ENCODE results near the gene SRRM3. TPM values are rescaled to one million over a fixed set of nuclear protein-coding genes. Genes with fewer than 3 reads are reported as not detected.
A peak's percentile ranks its signal among the peaks of the same experiment; 100 is the strongest.

The SRRM3 gene
- total RNA-seq, 2 donors from 2014 or later: 4.1 to 5.0 TPM

- H3K27me3 ChIP-seq (ENCODE audit: control insufficient read depth, insufficient read depth, low read length, poor library complexity, severe bottlenecking): peaks cover 67% of the 10 kb centered on the region
- no peak for TF ChIP-seq CTCF (conservative IDR thresholded peaks at IDR 0.05)
- H3K4me1 Mint-ChIP-seq: peaks cover 8% of the 10 kb centered on the region
- no peak overlapping the region for H3K27ac Mint-ChIP-seq
- H3K36me3 ChIP-seq (ENCODE audit: control insufficient read depth, insufficient read depth, low read length): no peaks in the 10 kb centered on the region
- H3K4me3 ChIP-seq (ENCODE audit: low read length): no peak overlapping the region
- no peak overlapping the region for H3K4me3 Mint-ChIP-seq
- no peak overlapping the region for H3K27ac ChIP-seq (ENCODE audit: low read depth, low read length)
- no peak overlapping the region for H3K9ac ChIP-seq (ENCODE audit: extremely low read depth, low read length, poor library complexity, severe bottlenecking)
- WGBS, 2 experiments (ENCODE audit: insufficient coverage in 1 of 2, insufficient read length in 1 of 2): 96% methylated on average over 1 of the region's 1 CpG; no CpG with 5 or more reads in 1 of the 2 experiments
- peak; percentile 71 for DNase-seq
- peaks cover 72% of the 10 kb centered on the region for H3K27me3 Mint-ChIP-seq (ENCODE audit: insufficient read depth)
- H3K4me1 ChIP-seq (ENCODE audit: control insufficient read depth, insufficient read depth, low read length): no peaks in the 10 kb centered on the region
- no peaks in the 10 kb centered on the region for H3K36me3 Mint-ChIP-seq (ENCODE audit: low read depth)
- no peaks in the 10 kb centered on the region for H3K9me3 ChIP-seq (ENCODE audit: control insufficient read depth, low read length)
- no peaks in the 10 kb centered on the region for H3K9me3 Mint-ChIP-seq
Observed at GRCh38 chr7:76278540-76278939, 76.8 kb downstream of the SRRM3 start.

GRCh38 chr7:76280408-76280807 lies 78.7 kb downstream of the SRRM3 start:
- Histone ChIP-seq H3K27me3 (ENCODE audit: control insufficient read depth, insufficient read depth, low read length, poor library complexity, severe bottlenecking) (peaks cover 67% of the 10 kb centered on the region), H3K4me1 (ENCODE audit: control insufficient read depth, insufficient read depth, low read length) (no peaks in the 10 kb centered on the region), H3K27ac (ENCODE audit: low read depth, low read length) (no peak overlapping the region), H3K9me3 (ENCODE audit: control insufficient read depth, low read length) (no peaks in the 10 kb centered on the region), H3K36me3 (ENCODE audit: control insufficient read depth, insufficient read depth, low read length) (no peaks in the 10 kb centered on the region), H3K4me3 (ENCODE audit: low read length) (no peak overlapping the region), H3K9ac (ENCODE audit: extremely low read depth, low read length, poor library complexity, severe bottlenecking) (no peak overlapping the region)
- Mint-ChIP-seq H3K4me3 (peak overlapping the region; percentile 50), H3K4me1 (peaks cover 4% of the 10 kb centered on the region), H3K36me3 (ENCODE audit: low read depth) (no peaks in the 10 kb centered on the region), H3K27ac (no peak overlapping the region), H3K9me3 (no peaks in the 10 kb centered on the region), H3K27me3 (ENCODE audit: insufficient read depth) (peaks cover 85% of the 10 kb centered on the region)
- peak; percentile 74 for DNase-seq
- 0 to 13% methylated on average over 2 to 17 of the region's 25 CpGs for WGBS, 2 experiments (ENCODE audit: insufficient coverage in 1 of 2, insufficient read length in 1 of 2)
- peak; percentile 19 for TF ChIP-seq CTCF (conservative IDR thresholded peaks at IDR 0.05)

GRCh38 chr7:76281006-76281705 lies 79.5 kb downstream of the SRRM3 start:
- DNase-seq: no peak
- H3K27ac ChIP-seq (ENCODE audit: low read depth, low read length): no peak overlapping the region
- H3K4me1 Mint-ChIP-seq: peaks cover 4% of the 10 kb centered on the region
- H3K4me3 ChIP-seq (ENCODE audit: low read length): no peak overlapping the region
- peaks cover 67% of the 10 kb centered on the region for H3K27me3 ChIP-seq (ENCODE audit: control insufficient read depth, insufficient read depth, low read length, poor library complexity, severe bottlenecking)
- WGBS, 2 experiments (ENCODE audit: insufficient coverage in 1 of 2, insufficient read length in 1 of 2): 1 to 14% methylated on average over 5 to 63 of the region's 63 CpGs
- no peak for TF ChIP-seq CTCF (conservative IDR thresholded peaks at IDR 0.05)
- no peak overlapping the region for H3K27ac Mint-ChIP-seq
- no peaks in the 10 kb centered on the region for H3K9me3 ChIP-seq (ENCODE audit: control insufficient read depth, low read length)
- no peaks in the 10 kb centered on the region for H3K4me1 ChIP-seq (ENCODE audit: control insufficient read depth, insufficient read depth, low read length)
- H3K4me3 Mint-ChIP-seq: peak overlapping the region; percentile 50
- H3K36me3 ChIP-seq (ENCODE audit: control insufficient read depth, insufficient read depth, low read length): no peaks in the 10 kb centered on the region
- no peak overlapping the region for H3K9ac ChIP-seq (ENCODE audit: extremely low read depth, low read length, poor library complexity, severe bottlenecking)
- H3K36me3 Mint-ChIP-seq (ENCODE audit: low read depth): no peaks in the 10 kb centered on the region
- peaks cover 84% of the 10 kb centered on the region for H3K27me3 Mint-ChIP-seq (ENCODE audit: insufficient read depth)
- no peaks in the 10 kb centered on the region for H3K9me3 Mint-ChIP-seq

All from endodermal cell (in vitro differentiated cells).